22Rv1 (cell line): ENCODE results near the gene NFIA.

Experiments used
- ZFX ChIP-seq: fragments of 450-650 bp; IDR thresholded peaks from 2 replicates; pipeline ENCODE4 v1.6.1; 2017; ENCODE audit warnings: antibody characterized with exemption, borderline replicate concordance
- TF ChIP-seq, protein P1 (sequence below): fragments of 450-650 bp; IDR thresholded peaks from 2 replicates; pipeline ENCODE4 v1.5.1; 2017; ENCODE audit warnings: mild to moderate bottlenecking

DNA sequence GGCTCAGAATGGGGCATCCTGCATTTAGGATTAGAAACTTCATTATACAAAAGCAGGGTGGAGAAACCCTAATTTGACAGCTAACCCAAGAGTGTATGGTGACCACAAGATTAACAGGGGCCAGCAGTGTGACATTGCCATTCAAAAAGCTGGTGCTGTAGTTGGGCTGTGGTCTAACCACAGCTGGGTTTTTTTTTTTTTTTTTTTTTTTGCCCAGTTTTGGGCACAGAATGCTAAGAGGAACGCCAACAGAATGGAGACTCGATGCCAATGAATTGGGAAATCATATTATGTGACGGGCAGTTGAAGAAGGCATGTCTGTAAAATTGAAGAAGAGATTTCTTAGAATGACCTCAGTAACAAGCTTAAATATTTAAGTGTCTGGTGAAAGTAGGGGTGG is 58.4 kb downstream of the NFIA start:
- TF ChIP-seq, protein P1, sequence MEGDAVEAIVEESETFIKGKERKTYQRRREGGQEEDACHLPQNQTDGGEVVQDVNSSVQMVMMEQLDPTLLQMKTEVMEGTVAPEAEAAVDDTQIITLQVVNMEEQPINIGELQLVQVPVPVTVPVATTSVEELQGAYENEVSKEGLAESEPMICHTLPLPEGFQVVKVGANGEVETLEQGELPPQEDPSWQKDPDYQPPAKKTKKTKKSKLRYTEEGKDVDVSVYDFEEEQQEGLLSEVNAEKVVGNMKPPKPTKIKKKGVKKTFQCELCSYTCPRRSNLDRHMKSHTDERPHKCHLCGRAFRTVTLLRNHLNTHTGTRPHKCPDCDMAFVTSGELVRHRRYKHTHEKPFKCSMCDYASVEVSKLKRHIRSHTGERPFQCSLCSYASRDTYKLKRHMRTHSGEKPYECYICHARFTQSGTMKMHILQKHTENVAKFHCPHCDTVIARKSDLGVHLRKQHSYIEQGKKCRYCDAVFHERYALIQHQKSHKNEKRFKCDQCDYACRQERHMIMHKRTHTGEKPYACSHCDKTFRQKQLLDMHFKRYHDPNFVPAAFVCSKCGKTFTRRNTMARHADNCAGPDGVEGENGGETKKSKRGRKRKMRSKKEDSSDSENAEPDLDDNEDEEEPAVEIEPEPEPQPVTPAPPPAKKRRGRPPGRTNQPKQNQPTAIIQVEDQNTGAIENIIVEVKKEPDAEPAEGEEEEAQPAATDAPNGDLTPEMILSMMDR: no peak
- no peak for TF ChIP-seq ZFX
